ENCODE results near the gene DDX42. TPM values are rescaled to one million over a fixed set of nuclear protein-coding genes. Genes with fewer than 3 reads are reported as not detected.
A peak's percentile ranks its signal among the peaks of the same experiment; 100 is the strongest.
"Not testable (repeated sequence)": the region's sequence is repeated elsewhere in the genome, so short reads cannot be mapped to it uniquely, and the experiment has no call there.

DDX42 gene
- total RNA-seq, 2 donors from 2014 or later = 86.5 to 93.6 TPM

DNA sequence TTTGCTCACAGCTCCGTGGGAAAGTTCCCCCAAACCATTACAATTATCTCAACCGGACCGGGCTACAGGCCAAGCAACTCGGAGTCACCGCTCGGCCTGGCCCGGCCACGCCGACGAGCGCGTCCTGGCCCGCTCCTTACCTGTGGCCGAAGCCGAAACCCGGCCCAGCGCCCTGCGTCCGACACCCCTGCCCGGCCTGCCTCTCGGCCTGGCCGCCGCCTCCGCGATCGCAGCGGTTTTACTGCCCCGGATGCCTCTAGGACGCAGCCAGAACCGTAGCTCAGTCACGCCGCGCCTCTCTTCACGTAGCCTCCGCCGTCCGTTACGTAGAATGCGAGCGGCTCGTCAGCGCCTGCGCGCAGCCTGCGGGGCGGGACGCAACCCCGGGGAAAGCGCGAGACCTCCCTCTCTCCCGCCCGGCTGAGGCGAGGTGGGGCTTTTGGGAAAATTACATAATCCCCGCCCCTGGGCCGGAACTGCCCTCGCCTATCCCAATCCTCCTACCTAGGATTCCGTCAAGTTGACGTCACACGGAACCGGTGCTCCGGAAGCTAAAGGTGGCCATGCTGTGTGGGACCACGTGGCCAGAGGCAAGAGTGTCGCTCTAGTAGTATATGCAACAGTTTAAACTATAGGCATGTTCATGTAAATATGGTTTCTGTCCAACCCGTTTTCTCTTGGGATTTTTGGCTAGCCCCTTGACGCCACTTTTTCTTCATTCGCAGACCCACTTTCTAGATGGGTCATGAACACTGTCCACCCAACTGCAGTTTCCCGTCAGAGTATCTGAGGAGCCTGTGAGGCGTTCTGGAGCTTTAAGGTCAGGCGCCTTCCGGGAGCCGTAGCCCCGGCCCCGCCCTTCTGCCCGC lies 464 bp upstream of the DDX42 start, which contains the start of gene CCDC47:
CCDC47 (minus strand) TSS at position 326 of the 869 bp plus-strand sequence. CDS start 7,422 bp downstream, outside the sequence.
- ATAC-seq (peak; percentile 87), DNase-seq (peak; percentile 98 to 99)
- intact Hi-C loops (cut with DNase I, micrococcal nuclease) = no loop called here

GRCh38 chr17:63774969-63775265 lies 947 bp downstream of the DDX42 start:
- DNase-seq (no peak), ATAC-seq (no peak)
- intact Hi-C loops (cut with DNase I, micrococcal nuclease) = no loop called here

DNA sequence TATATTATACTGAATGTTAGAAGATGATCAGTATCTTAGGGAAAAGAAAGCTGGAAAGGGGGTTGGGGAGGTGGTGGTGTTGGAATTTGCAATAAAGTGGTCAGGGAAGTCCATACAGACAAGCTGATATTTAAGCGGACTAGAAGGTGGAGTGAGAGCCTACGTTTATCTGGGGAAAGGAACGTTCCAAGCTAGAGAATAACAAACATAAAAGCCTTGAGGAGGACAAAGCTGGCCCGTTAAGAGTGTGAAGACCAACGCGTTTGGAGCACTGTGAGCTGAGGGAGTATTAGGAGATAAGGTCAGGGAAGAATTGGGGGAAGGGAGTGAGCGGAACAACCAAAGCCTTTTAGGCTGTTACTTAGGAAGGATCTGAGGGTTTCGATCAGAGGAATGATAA lies 1.4 kb downstream of the DDX42 start:
- intact Hi-C loops (cut with DNase I, micrococcal nuclease) = no loop called here
- DNase-seq = no peak
- ATAC-seq = no peak

GRCh38 chr17:63780507-63780906 lies 6.5 kb downstream of the DDX42 start:
- DNase-seq = no peak

DNA sequence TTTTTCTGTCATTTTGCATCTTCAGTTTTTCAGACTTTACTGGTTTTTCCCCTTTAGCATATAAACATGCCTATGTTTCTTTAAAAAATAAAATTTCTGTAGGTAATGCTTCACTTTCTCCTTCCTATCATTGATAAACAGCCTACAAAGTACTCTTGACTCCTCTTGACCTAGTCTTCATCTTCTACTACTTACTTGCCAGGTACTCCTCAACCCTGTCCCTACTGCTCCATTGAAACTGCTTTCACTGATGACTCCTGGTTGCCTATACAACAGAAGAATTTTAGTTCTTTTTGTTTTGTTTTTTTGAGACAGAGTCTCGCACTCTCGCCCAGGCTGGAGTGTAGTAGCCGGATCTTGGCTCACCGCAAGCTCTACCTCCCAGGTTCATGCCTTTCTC lies 7.0 kb downstream of the DDX42 start:
- no peak for DNase-seq
- no peak for ATAC-seq
- intact Hi-C loops (cut with DNase I, micrococcal nuclease) = no loop called here

More at GRCh38 chr17:63780507-63780906, 6.5 kb downstream of the DDX42 start:
- ATAC-seq = no peak
- intact Hi-C loops (cut with DNase I, micrococcal nuclease) = no loop called here

DNA sequence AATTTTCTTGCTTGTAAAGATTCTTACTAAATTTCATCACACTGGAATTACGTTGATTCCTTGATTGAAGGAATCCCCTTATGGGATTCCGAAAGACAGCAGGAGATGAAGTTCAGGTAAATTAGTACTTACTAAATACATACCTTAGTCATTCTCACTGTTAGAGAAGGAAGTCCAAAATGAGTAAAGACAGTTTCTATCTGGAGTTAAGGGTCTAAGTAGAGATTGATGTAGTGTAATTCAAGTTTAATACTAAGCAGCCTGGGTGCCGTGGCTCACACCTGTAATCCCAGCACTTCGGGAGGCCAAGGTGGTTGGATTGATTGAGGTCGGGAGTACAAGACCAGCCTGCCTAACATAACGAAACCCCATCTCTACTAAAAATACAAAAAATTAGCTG lies 9.6 kb downstream of the DDX42 start:
- ATAC-seq (no peak), DNase-seq (no peak)
- intact Hi-C loops (cut with DNase I, micrococcal nuclease) = no loop called here

- ATAC-seq (no peak), DNase-seq (no peak)
- intact Hi-C loops (cut with DNase I, micrococcal nuclease) = no loop called here
These were observed 11.6 kb downstream of the DDX42 start for GRCh38 chr17:63785556-63785955.

DNA sequence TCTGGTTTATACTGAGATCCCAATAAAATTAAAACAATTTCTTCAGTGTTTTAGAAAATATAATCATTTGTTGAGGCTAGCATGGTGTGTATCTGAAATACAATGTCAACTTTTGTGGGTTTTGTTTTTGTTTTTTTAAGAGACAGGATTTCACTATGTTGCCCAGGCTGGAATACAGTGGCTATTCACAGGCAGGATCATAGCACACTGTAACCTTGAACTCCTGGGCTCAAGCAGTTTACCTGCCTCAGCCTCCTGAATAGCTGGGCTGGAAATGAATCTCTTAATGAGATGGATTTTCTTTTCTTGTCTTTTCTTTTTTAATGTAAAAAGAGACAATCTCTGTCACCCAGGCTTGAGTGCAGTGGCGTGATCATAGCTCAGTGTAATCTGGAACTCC lies 12.1 kb downstream of the DDX42 start:
- no peak for DNase-seq
- intact Hi-C loops (cut with DNase I, micrococcal nuclease) = no loop called here
- ATAC-seq = no peak

DNA sequence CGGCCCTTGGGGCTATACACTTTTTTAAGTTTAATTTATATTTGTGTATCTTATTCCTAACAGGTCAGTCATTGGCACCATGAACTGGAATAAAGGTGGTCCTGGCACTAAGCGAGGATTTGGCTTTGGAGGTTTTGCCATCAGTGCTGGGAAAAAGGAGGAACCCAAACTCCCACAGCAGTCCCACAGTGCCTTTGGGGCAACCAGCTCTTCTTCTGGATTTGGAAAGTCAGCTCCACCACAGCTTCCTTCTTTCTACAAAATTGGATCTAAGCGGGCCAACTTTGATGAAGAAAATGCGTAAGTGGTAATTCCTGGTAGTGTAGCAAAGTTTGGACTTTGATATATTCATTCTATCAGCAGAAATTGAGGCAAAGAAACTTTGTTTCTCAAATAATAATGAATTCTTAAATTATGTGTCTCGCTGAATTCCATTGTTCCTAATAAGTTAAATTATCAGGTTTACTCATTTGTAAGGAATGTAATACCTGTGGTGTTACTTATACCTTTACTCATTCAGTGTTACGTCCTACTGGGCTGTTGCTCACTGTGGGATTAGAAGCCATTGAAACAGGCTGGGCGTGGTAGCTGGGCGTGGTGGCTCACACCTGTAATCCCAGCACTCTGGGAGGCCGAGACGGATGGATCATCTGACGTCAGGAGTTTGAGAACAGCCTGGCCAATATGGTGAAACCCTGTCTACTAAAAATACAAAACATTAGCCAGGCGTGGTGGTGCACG lies 13.2 kb downstream of the DDX42 start:
- no peak for ATAC-seq
- intact Hi-C loops (cut with DNase I, micrococcal nuclease) = no loop called here

DNA sequence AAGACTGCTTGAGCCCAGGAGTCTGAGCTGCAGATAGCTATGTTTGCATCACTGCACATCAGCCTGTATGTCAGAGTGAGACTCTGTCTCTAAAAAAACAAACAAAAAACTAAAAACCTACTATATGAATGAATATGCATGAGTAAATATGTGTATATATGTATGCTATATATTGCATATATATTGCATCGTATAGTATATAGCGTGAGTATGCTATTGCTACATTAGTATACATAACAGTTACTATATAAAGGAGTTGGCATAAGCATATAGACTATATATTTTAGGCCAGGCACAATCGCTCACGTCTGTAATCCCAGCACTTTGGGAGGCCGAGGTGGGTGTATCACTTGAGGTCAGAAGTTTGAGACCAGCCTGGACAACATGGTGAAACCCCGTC lies 16.1 kb downstream of the DDX42 start:
- intact Hi-C loops (cut with DNase I, micrococcal nuclease) = no loop called here
- DNase-seq = no peak
- no peak for ATAC-seq

More for the DNA sequence above, 13.2 kb downstream of the DDX42 start:
- no peak for DNase-seq

- ATAC-seq (no peak), DNase-seq (no peak)
- intact Hi-C loops (cut with DNase I, micrococcal nuclease) = no loop called here
These were observed 18.2 kb downstream of the DDX42 start for GRCh38 chr17:63792055-63792729.

GRCh38 chr17:63796375-63796774 lies 22.4 kb downstream of the DDX42 start:
- ATAC-seq; DNase-seq; intact Hi-C loops (cut with DNase I, micrococcal nuclease): not testable (repeated sequence)

GRCh38 chr17:63798572-63799106 lies 24.7 kb downstream of the DDX42 start:
- DNase-seq (no peak), ATAC-seq (no peak)
- intact Hi-C loops (cut with DNase I, micrococcal nuclease) = no loop called here

GRCh38 chr17:63800783-63801182 lies 26.8 kb downstream of the DDX42 start:
- no peak for ATAC-seq
- intact Hi-C loops (cut with DNase I, micrococcal nuclease) = no loop called here
- no peak for DNase-seq

DNA sequence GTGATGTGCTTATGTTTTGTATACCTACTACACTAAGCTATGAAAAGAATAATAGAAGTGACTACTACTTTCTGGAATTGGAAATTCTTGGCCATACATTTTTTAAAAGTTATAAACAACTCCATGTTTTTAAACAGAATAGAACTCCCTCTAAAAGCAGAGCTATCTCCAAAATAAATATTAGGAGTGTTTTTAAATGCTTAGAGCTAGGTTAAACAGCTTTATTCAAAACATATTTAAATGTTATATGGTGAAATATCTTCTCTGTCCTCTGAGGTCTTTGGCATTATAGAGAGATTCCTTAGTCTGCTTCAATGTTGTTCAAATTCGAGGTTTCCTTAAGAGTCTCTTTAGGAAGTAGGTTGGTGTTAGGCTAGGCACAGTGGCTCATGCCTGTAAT lies 30.4 kb downstream of the DDX42 start:
- ATAC-seq (no peak), DNase-seq (no peak)
- intact Hi-C loops (cut with DNase I, micrococcal nuclease) = no loop called here

DNA sequence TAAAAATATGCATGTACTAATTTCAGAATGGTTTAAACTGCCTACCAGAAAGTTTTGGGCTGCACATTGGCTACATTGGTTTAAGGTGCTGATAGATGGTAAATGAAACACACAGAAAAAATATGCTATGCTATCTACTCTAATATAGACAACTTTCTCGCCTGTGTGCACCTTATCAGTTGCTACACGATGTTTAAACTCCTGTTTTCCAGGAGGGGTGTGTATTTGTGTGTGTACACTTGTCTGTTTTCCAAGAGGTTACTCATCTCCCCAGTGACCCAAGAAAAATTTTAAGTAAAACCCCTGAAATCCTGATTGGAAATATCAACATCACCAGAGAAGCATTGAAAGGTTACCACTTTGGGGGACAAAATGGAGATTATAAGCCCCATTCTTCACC lies 31.6 kb downstream of the DDX42 start:
- ATAC-seq (no peak), DNase-seq (no peak)
- intact Hi-C loops (cut with DNase I, micrococcal nuclease) = no loop called here

DNA sequence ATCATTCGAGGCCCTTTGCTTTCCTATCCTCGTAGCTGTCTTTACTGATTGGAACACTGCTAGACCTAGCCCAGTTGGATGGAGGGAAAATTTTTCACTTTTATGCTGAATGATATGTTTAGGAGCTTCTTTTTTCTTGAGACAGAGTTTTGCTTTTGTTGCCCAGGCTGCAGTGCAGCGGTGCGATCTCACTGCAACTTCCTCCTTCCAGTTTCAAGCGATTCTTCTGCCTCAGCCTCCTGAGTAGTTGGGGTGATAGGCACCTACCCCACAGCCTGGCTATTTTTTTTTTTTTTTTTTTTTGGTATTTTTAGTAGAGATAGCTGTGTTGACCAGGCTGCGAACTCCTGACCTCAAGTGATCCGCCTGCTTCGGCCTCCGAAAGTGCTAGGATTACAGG lies 36.0 kb downstream of the DDX42 start:
- DNase-seq = no peak
- intact Hi-C loops (cut with DNase I, micrococcal nuclease) = no loop called here
- no peak for ATAC-seq

DNA sequence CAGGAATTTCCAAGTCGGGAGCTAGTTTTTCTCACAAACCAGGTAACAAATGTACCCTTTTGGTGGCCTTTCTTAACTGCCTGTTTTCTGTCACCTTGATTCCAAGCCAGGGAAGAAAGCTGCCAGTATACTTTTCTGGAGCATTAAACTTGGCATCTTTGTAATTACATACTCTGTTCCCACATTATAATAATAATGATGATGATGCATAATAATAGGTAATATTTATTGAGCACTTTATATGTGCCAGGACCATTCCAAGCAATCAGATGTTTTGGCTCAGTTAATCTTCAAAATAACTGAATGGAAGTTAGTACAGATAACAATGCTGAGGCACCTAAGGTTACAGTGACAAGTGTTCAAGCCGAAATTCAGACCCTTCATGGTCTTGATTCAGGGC lies 42.2 kb downstream of the DDX42 start:
- ATAC-seq = no peak
- intact Hi-C loops (cut with DNase I, micrococcal nuclease) = no loop called here
- no peak for DNase-seq

DNA sequence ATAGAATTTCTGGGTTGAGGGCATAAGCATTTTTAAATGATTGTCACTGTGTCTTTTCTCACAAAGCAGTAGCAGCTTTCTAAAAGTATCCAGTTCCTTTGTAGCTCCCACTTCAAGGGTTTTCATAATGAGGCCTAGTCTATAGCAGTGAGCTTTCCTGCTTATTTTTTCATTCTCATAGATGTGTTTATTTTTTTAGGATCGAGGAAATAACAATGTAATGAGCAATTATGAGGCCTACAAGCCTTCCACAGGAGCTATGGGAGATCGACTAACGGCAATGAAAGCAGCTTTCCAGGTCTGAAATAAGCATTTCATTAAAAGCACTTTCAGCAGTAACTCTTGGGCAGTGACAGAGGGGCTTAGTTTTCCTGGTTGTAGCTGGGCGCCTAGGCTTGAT lies 42.7 kb downstream of the DDX42 start:
- intact Hi-C loops (cut with DNase I, micrococcal nuclease) = no loop called here
- ATAC-seq (no peak), DNase-seq (no peak)

All from left colon (tissue), 2 donors.